Testis (tissue), 3 donors: ENCODE data around the gene C19orf33. TPM values are rescaled to one million over a fixed set of nuclear protein-coding genes. Genes with fewer than 3 reads are reported as not detected.

Source experiments
- DNase-seq: peaks from one replicate; pipeline ENCODE4 v3.0.0-alpha.2; 2019
- H3K27ac ChIP-seq, 2 donors: fragments of 200-600 bp; sonication (generic); one replicate each; pipeline ENCODE4 v1.5.1; 2019
- H3K27me3 ChIP-seq: fragments of 200-600 bp; sonication (generic); one replicate; pipeline ENCODE4 v1.5.1; 2019
- H3K36me3 ChIP-seq: fragments of 200-600 bp; sonication (generic); one replicate; pipeline ENCODE4 v1.5.1; 2017; ENCODE audit warnings: low read depth; ENCODE audit errors: missing control alignments
- H3K4me1 ChIP-seq: fragments of 200-600 bp; sonication (generic); one replicate; pipeline ENCODE4 v1.5.1; 2019
- H3K4me3 ChIP-seq, 2 donors: fragments of 200-600 bp; sonication (generic); one replicate each; pipeline ENCODE4 v1.5.1; 2017 to 2019
- H3K9me3 ChIP-seq: fragments of 200-600 bp; sonication (generic); one replicate; pipeline ENCODE4 v1.5.1; 2017
- CTCF ChIP-seq, 3 experiments: fragments of 450-650 bp in 2 of 3; fragments of 200-600 bp in 1 of 3; sonication (generic) in 1 of 3; IDR thresholded peaks; one replicate each; pipeline ENCODE4 v1.5.1; 2016 to 2019; ENCODE audit warnings: antibody characterized with exemption in 3 of 3, mild to moderate bottlenecking in 2 of 3, moderate library complexity in 1 of 3
- POLR2A ChIP-seq: fragments of 450-650 bp; IDR thresholded peaks from one replicate; pipeline ENCODE4 v1.6.1; 2017; ENCODE audit warnings: antibody characterized with exemption, mild to moderate bottlenecking, moderate library complexity
- WGBS, 2 donors: methylation state at CpG; one replicate each; pipeline ENCODE4 v1.1.5; 2018; 5-methylcytosine and 5-hydroxymethylcytosine counted together
- intact Hi-C: fragments of 100-400 bp; cut with DNase I; formaldehyde crosslinking; loops from one replicate; pipeline ENCODE4 v1.15.1; 2023; ENCODE audit warnings: low total_unique reads
- polyA plus RNA-seq: library from polyadenylated mRNA; stranded (reverse); fragments of 350-450 nt; fragmentation: Illumina TruSeq; extraction: RNeasy Lipid Tissue Mini Kit (QIAGEN cat#74804); gene quantifications from one replicate; pipeline ENCODE4 v1.2.3, GENCODE V29; 2014; ENCODE audit warnings: low read depth, low replicate concordance; ENCODE audit not compliant: insufficient read depth
- total RNA-seq, 2 donors: library from RNA; depleted of rRNA; stranded (reverse); fragments of >200 nt; gene quantifications; one replicate each; pipeline ENCODE4 v1.2.3, GENCODE V29; 2016

The C19orf33 gene
- total and polyA plus RNA-seq, 3 donors from 2014 or later = 1.1 to 7.9 (median 1.7) TPM

GRCh38 chr19:38283271-38283670, 20.8 kb upstream of the C19orf33 start:
- no peaks in the 10 kb centered on the region for H3K9me3 ChIP-seq
- no peaks in the 10 kb centered on the region for H3K36me3 ChIP-seq
- TF ChIP-seq CTCF (IDR thresholded peaks at IDR 0.05) (no peak), POLR2A (no peak)
- no peak for DNase-seq
- H3K4me3 ChIP-seq = no peak overlapping the region
- intact Hi-C loops = no loop called here
- peaks cover 5% of the 10 kb centered on the region for H3K4me1 ChIP-seq
- H3K27me3 ChIP-seq = no peaks in the 10 kb centered on the region
- no peak overlapping the region for H3K27ac ChIP-seq
- WGBS, 2 donors = 95 to 97% methylated on average over 8 of the region's 8 CpGs

GRCh38 chr19:38284422-38284821, 19.6 kb upstream of the C19orf33 start:
- 80 to 81% methylated on average over 7 of the region's 7 CpGs for WGBS, 2 donors
- no peak for DNase-seq
- Histone ChIP-seq H3K9me3 (no peaks in the 10 kb centered on the region), H3K4me1 (no peaks in the 10 kb centered on the region), H3K36me3 (no peaks in the 10 kb centered on the region), H3K27me3 (no peaks in the 10 kb centered on the region), H3K4me3 (no peak overlapping the region), H3K27ac (no peak overlapping the region)
- intact Hi-C loops = no loop called here
- no peak for TF ChIP-seq POLR2A
- no peak for TF ChIP-seq CTCF (IDR thresholded peaks at IDR 0.05)

GRCh38 chr19:38285567-38285966, 18.5 kb upstream of the C19orf33 start:
- Histone ChIP-seq H3K27ac (no peak overlapping the region), H3K27me3 (no peaks in the 10 kb centered on the region), H3K4me3 (no peak overlapping the region), H3K4me1 (no peaks in the 10 kb centered on the region), H3K36me3 (no peaks in the 10 kb centered on the region), H3K9me3 (no peaks in the 10 kb centered on the region)
- 93 to 94% methylated on average over 5 of the region's 5 CpGs for WGBS, 2 donors
- intact Hi-C loops = no loop called here
- TF ChIP-seq POLR2A (no peak), CTCF (IDR thresholded peaks at IDR 0.05) (no peak)
- DNase-seq = no peak

GRCh38 chr19:38287604-38288003, 16.4 kb upstream of the C19orf33 start:
- Histone ChIP-seq H3K27me3 (no peaks in the 10 kb centered on the region), H3K4me3 (no peak overlapping the region), H3K36me3 (no peaks in the 10 kb centered on the region), H3K9me3 (no peaks in the 10 kb centered on the region), H3K27ac (no peak overlapping the region), H3K4me1 (no peaks in the 10 kb centered on the region)
- intact Hi-C loops = no loop called here
- no peak for TF ChIP-seq CTCF (IDR thresholded peaks at IDR 0.05)
- no peak for TF ChIP-seq POLR2A
- DNase-seq = no peak
- 89% methylated on average over 9 of the region's 9 CpGs for WGBS, 2 donors

GRCh38 chr19:38288123-38288855, 15.8 kb upstream of the C19orf33 start:
- intact Hi-C loops = no loop called here
- WGBS, 2 donors = 85 to 91% methylated on average over 16 of the region's 16 CpGs
- H3K4me3 ChIP-seq = no peak overlapping the region
- no peak overlapping the region for H3K27ac ChIP-seq
- no peaks in the 10 kb centered on the region for H3K9me3 ChIP-seq
- no peaks in the 10 kb centered on the region for H3K4me1 ChIP-seq
- DNase-seq = no peak
- TF ChIP-seq CTCF (IDR thresholded peaks at IDR 0.05) = no peak
- no peak for TF ChIP-seq POLR2A
- H3K27me3 ChIP-seq = no peaks in the 10 kb centered on the region
- H3K36me3 ChIP-seq = no peaks in the 10 kb centered on the region
